NK-92 treated with Interleukin-12 subunit alpha and Interleukin-12 subunit beta, amount 100 ng/mL, for 24 hours (cell line): ENCODE results near the gene TAOK1.

Experiments used
- DNase-seq: peaks from one replicate; lab custom pipeline; 2025; lab: John Stamatoyannopoulos, UW

The TAOK1 gene

DNA sequence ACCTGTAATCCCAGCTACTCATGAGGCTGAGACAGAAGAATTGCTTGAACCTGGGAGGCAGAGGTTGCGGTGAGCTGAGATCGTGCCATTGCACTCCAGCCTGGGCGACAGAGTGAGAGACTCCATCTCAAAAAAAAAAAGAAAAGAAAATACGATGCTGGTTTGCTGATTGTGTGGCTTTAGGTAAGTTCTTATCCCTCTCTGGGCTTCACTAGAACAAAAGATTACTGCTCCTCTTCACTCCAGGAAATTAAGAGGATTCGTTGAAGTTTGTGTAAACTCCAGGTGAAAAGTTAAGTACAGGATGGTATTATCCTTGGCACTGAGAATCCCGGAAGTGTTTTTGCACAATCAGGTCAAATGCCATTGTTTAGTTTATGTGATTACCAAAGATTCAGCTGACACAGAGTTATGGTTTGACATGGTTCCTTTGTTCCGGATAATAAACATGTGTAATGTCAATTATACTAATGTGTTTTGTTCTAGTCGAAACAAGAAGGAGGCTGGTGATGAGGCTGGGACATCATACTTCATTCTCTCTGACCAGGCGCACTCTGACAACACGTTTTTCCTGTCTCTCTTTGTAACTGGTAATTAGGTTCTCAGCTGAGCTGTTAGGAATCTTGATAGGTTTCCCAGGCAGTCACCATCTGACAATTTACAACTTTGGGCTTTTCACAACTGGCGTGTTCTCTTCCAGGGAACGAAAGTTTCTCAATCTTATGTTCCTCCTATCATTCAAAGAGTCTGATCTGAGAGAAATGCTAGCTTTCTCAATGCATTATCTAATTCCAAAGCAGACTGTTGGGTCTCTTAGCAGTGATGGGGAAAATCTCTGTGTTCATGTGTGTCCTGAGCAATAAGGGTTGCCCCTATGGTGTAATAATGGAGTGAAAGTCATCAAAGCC is 10.8 kb upstream of the TAOK1 start:
- no peak for DNase-seq

- no peak for DNase-seq
Observed at GRCh38 chr17:29383686-29384085, 6.5 kb upstream of the TAOK1 start.

DNA sequence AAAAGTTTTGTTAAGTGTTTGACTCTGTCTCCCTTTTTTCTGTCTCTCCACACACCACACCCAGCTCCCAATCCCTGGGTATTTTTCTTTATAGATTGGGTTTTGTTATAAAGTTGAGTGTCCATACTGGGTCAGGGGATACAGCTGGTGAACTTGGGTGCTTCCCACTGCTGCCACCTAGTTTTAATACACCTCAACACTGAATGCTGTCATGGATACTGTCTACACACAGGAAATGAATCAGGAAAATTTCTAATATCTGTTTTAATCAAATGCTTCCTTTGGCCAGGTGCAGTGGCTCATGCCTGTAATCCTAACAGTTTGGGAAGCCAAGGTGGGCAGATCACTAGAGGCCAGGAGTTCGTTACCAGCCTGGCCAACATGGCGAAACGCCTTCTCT is 5.3 kb upstream of the TAOK1 start:
- no peak for DNase-seq

GRCh38 chr17:29386760-29387159 is 3.4 kb upstream of the TAOK1 start:
- no peak for DNase-seq

DNA sequence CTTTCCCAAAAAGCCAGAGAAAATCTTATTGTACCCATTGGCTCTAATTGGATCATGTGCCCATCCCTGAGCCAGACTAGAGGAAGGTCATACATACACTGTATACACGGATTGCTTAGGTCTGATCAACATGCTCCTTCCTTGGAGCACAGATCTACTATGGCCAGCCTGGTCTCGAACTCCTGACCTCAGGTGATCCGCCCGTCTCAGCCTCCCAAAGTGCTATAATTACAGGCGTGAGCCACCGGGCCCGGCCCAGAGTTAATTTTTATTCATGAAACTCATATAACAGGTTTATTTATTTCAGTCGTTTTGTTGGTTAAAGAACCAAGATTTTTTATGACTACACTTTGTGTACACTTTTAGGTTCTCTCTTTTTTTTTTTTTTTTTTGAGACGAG is 1.2 kb upstream of the TAOK1 start:
- DNase-seq, result no peak

- no peak for DNase-seq
Observed at GRCh38 chr17:29390851-29391631, 878 bp downstream of the TAOK1 start.

- no peak for DNase-seq
Observed at GRCh38 chr17:29393436-29393835, 3.3 kb downstream of the TAOK1 start.

GRCh38 chr17:29394761-29395160 is 4.6 kb downstream of the TAOK1 start:
- no peak for DNase-seq

- DNase-seq, result no peak
Observed at GRCh38 chr17:29396066-29396465, 5.9 kb downstream of the TAOK1 start.

DNA sequence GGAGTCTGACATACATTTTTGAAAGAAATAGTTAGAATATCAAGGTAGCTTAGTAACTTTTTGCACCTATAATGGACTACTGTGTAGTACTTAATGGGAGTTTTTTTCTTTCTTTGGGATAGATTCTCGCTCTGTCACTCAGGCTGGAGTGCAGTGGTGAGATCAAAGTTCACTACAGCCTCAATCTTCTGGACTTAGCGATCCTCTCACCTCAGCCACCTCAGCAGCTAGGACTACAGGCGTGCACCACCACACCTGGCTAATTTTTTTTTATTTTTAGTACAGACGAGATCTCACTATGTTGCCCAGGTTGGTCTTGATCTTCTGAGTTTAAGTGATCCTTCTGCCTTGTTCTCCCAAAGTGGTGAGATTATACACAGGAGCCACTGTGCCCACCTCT is 9.5 kb downstream of the TAOK1 start:
- no peak for DNase-seq

GRCh38 chr17:29400818-29401217 is 10.7 kb downstream of the TAOK1 start:
- no peak for DNase-seq

DNA sequence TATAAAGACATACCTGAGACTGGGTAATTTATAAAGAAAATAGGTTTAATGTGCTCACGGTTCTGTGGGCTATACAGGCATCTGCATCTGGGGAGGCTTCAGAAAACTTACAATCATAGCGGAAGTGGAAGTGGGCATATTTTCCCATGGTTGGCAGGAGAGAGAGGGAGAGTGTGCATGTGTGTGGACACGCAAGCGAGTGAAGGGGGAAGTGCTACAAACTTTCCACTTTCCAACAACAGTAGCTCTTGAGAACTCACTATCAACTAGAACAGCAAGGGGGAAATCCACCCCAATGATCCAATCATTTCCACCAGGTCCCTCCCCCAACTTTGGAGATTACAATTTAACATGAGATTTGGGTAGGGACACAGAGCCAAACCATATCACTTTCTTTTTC is 11.1 kb downstream of the TAOK1 start:
- no peak for DNase-seq

- DNase-seq, result no peak
Observed at GRCh38 chr17:29407856-29408255, 17.7 kb downstream of the TAOK1 start.

DNA sequence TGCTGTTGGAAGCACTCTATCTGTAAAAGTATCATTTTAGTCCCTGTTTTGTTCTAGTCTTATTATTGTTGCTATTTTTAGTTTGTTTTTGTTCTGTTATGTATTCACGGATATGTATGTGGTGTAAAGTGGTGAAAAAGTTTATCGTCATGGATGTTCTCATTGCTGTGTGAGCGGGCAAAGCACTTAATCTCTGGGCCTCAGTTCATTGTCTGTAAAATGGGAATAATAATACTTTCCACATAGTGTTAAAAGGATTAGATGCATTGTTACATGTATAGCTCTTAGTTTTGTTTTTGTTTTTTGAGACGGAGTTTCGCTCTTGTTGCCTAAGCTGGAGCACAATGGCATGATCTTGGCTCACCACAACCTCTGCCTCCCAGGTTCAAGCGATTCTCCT is 19.8 kb downstream of the TAOK1 start:
- DNase-seq, result no peak

DNA sequence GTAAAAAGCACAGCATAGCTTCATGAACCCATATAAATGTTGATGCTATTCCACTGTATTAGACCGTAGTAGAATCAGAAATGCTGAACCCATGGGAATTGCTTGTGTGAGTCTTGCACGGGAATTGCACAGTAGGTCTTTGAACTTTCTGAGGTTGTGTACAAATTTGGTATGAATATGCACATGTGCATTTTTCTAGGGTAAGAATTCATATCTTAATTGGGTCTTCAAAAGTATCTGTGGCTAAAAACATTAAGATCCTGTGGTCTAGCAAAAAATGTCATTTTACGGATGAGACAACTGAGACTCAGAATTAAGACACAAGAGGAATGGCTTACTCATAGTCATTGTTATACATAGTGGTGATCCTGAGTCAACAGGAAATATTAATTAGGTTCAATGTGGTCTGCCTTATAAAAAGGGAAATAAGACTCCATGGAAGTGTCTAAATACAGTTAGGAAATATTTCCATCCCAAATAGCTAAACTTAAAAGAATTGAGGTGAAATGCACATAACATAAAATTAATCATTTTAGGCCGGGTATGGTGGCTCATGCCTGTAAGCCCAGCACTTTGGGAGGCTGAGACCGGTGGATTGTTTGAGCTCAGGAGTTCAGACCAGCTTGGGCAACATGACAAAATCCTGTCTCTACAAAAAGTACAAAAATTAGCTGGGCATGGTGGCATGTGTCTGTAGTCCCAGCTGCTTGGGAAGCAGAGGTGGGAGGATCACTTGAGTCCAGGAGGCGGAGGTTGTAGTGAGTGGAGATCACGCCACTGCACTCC is 22.8 kb downstream of the TAOK1 start:
- DNase-seq, result no peak

DNA sequence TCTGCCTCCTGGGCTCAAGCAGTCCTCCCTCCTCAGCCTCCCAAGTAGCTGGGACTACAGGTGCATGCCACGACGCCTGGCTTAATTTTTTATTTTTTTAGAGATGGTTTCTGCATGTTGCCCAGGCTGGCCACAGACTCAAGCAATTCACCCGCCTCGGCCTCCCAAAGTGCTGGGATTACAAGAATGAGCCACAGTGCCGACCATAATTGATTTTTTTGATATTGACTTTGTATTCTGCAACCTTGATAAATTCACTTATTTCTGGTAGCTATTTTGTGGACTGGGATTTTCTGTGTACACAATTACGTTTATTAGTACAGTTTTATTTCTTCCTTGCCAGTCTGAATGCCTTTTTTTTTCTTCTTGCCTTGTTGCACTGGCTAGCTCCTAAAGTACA is 30.0 kb downstream of the TAOK1 start:
- DNase-seq, result no peak

GRCh38 chr17:29430275-29430674 is 40.1 kb downstream of the TAOK1 start:
- no peak for DNase-seq

DNA sequence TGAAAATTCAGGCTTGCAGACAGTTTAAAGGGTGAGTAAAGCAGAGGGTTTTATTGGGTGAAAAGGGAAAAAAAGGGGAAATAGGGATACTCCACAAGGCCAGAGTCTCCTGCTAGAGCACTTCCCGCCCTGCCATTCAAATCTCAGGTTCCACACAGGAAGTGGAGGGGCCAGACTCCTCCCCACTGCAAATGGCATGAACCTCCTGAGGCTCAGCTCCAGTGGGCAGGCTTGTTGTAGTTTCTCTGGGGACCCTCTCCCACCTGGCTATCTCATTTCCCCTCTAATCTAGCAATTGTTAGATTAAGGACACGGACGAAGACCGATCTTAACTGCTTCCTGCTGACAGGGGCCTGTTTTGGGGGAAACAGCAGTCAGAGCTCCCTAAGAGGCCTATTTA is 43.4 kb downstream of the TAOK1 start:
- no peak for DNase-seq

GRCh38 chr17:29434550-29434949 is 44.4 kb downstream of the TAOK1 start:
- DNase-seq, result no peak

GRCh38 chr17:29442451-29442850 is 52.3 kb downstream of the TAOK1 start:
- DNase-seq, result no peak

- no peak for DNase-seq
Observed at GRCh38 chr17:29443041-29443739, 53.0 kb downstream of the TAOK1 start.

GRCh38 chr17:29444589-29444988 is 54.4 kb downstream of the TAOK1 start:
- DNase-seq, result no peak
